Loucy (cell line): ENCODE data around the gene CELF2.

ENCODE experiments used
- H2AFZ ChIP-seq: fragments of 200-600 bp; sonication (generic); 2 replicates; pipeline ENCODE4 v1.6.0; 2016; ENCODE audit warnings: antibody characterized with exemption, mild to moderate bottlenecking, low read length, moderate library complexity
- H3F3A ChIP-seq: fragments of 200-600 bp; 2 replicates; pipeline ENCODE4 v1.6.0; 2016; ENCODE audit warnings: antibody characterized with exemption, low read depth, mild to moderate bottlenecking
- H3K27me3 ChIP-seq: fragments of 200-600 bp; sonication (generic); 2 replicates; pipeline ENCODE4 v1.6.1; 2014; ENCODE audit warnings: low read length, mild to moderate bottlenecking; ENCODE audit not compliant: insufficient read depth, poor library complexity, severe bottlenecking
- H3K36me3 ChIP-seq: fragments of 200-600 bp; sonication (generic); 2 replicates; pipeline ENCODE4 v1.6.1; 2016; ENCODE audit warnings: low read length; ENCODE audit not compliant: insufficient read depth
- H3K4me1 ChIP-seq: fragments of 200-600 bp; sonication (generic); 2 replicates; pipeline ENCODE4 v1.5.1; 2014; ENCODE audit warnings: low read length, mild to moderate bottlenecking; ENCODE audit not compliant: insufficient read depth, poor library complexity, severe bottlenecking
- H3K4me2 ChIP-seq: fragments of 200-600 bp; sonication (generic); 2 replicates; pipeline ENCODE4 v1.6.0; 2014; ENCODE audit warnings: antibody characterized with exemption, low read length, low read depth, mild to moderate bottlenecking; ENCODE audit not compliant: poor library complexity, severe bottlenecking
- H3K4me3 ChIP-seq: fragments of 200-600 bp; sonication (generic); 2 replicates; pipeline ENCODE4 v1.5.1; 2014; ENCODE audit warnings: low read length, mild to moderate bottlenecking, mixed read lengths; ENCODE audit not compliant: poor library complexity, severe bottlenecking
- H3K79me2 ChIP-seq: fragments of 200-600 bp; sonication (generic); 2 replicates; pipeline ENCODE4 v1.6.1; 2014; ENCODE audit warnings: low read length; ENCODE audit not compliant: insufficient read depth
- H3K9ac ChIP-seq: fragments of 200-600 bp; sonication (generic); 2 replicates; pipeline ENCODE4 v1.6.0; 2014; ENCODE audit warnings: mild to moderate bottlenecking, low read depth, low read length, moderate library complexity; ENCODE audit not compliant: poor library complexity, severe bottlenecking
- H3K9me2 ChIP-seq: fragments of 200-600 bp; sonication (generic); replicated peaks from 2 replicates; pipeline ENCODE4 v1.6.1; 2016; ENCODE audit warnings: low read depth, low read length, mixed read lengths
- H3K9me3 ChIP-seq: fragments of 200-600 bp; sonication (generic); 2 replicates; pipeline ENCODE4 v1.6.1; 2014; ENCODE audit warnings: mild to moderate bottlenecking, antibody characterized with exemption, low read length, low read depth; ENCODE audit not compliant: insufficient read depth
- H4K20me1 ChIP-seq: fragments of 200-600 bp; sonication (generic); 2 replicates; pipeline ENCODE4 v1.6.0; 2014; ENCODE audit warnings: antibody characterized with exemption, low read length, mild to moderate bottlenecking; ENCODE audit not compliant: insufficient read depth, poor library complexity, severe bottlenecking
- CTCF ChIP-seq: fragments of 200-600 bp; sonication (generic); conservative IDR thresholded peaks from 2 replicates; pipeline ENCODE4 v1.5.1; 2014; ENCODE audit warnings: mild to moderate bottlenecking, antibody characterized with exemption, low read length
- EZH2phosphoT487 ChIP-seq: fragments of 200-600 bp; IDR thresholded peaks from 2 replicates; pipeline ENCODE4 v1.6.1; 2018; ENCODE audit warnings: antibody characterized with exemption, mild to moderate bottlenecking, moderate library complexity, borderline replicate concordance

The CELF2 gene

GRCh38 chr10:11161910-11162309 lies 144.2 kb downstream of the CELF2 start:
- no peak for TF ChIP-seq CTCF
- no peak for TF ChIP-seq EZH2phosphoT487
- Histone ChIP-seq H3K4me1 (peaks cover 48% of the 10 kb centered on the region), H3K9ac (peak overlapping the region; percentile 97), H2AFZ (no peak overlapping the region), H3K9me2 (no peaks in the 10 kb centered on the region), H3K79me2 (peaks cover 42% of the 10 kb centered on the region), H3K36me3 (no peaks in the 10 kb centered on the region), H3K4me2 (no peak overlapping the region), H3F3A (0 out of 2 replicates have a peak, but pooled peaks cover 3% of the 10 kb centered on the region), H3K9me3 (no peaks in the 10 kb centered on the region), H3K4me3 (no peak overlapping the region), H4K20me1 (no peaks in the 10 kb centered on the region), H3K27me3 (peaks cover 4% of the 10 kb centered on the region)

- Histone ChIP-seq H3K9me2 (no peaks in the 10 kb centered on the region), H2AFZ (peak overlapping the region; percentile 22; the same call in 1 of the 2 replicates), H3K9me3 (no peaks in the 10 kb centered on the region), H3K36me3 (no peaks in the 10 kb centered on the region; the same call in 1 of the 2 replicates), H3K4me1 (peaks cover 48% of the 10 kb centered on the region), H3K4me3 (peak overlapping the region; percentile 87), H3K9ac (peak overlapping the region; percentile 97), H3K27me3 (peaks cover 4% of the 10 kb centered on the region), H4K20me1 (peaks cover 4% of the 10 kb centered on the region), H3F3A (0 out of 2 replicates have a peak, but pooled peaks cover 3% of the 10 kb centered on the region), H3K4me2 (peak overlapping the region; percentile 97), H3K79me2 (peaks cover 53% of the 10 kb centered on the region)
- no peak; the same call in 1 of the 2 replicates for TF ChIP-seq CTCF
- TF ChIP-seq EZH2phosphoT487, result no peak
Measured at GRCh38 chr10:11162828-11163599, 145.3 kb downstream of the CELF2 start.

GRCh38 chr10:11163780-11164550 lies 146.3 kb downstream of the CELF2 start:
- Histone ChIP-seq H3K4me2 (peak overlapping the region; percentile 97), H3K9me2 (no peaks in the 10 kb centered on the region), H3K36me3 (no peaks in the 10 kb centered on the region; the same call in 1 of the 2 replicates), H3K9ac (peak overlapping the region; percentile 97), H3K4me3 (peak overlapping the region; percentile 87), H4K20me1 (peaks cover 8% of the 10 kb centered on the region), H3K4me1 (peaks cover 49% of the 10 kb centered on the region), H3K79me2 (peaks cover 63% of the 10 kb centered on the region), H3K9me3 (no peaks in the 10 kb centered on the region), H3K27me3 (peaks cover 4% of the 10 kb centered on the region), H3F3A (0 out of 2 replicates have a peak, but pooled peaks cover 3% of the 10 kb centered on the region), H2AFZ (no peak overlapping the region)
- TF ChIP-seq EZH2phosphoT487 (no peak), CTCF (no peak)
